ENCODE results near the gene FAM118B.

The FAM118B gene

GRCh38 chr11:126186708-126187529, 24.7 kb upstream of the FAM118B start:
- peak in 1 of 14 donors; percentile 72 for DNase-seq

GRCh38 chr11:126188332-126189108, 23.1 kb upstream of the FAM118B start:
- no peak for DNase-seq

- no peak for DNase-seq
These were observed 22.3 kb upstream of the FAM118B start for GRCh38 chr11:126189109-126189929.

- no peak for DNase-seq
These were observed 20.8 kb upstream of the FAM118B start for GRCh38 chr11:126190792-126191191.

- no peak for DNase-seq
These were observed 20.1 kb upstream of the FAM118B start for GRCh38 chr11:126191379-126192073.

GRCh38 chr11:126192361-126192760, 19.2 kb upstream of the FAM118B start:
- no peak for DNase-seq

GRCh38 chr11:126193038-126193478, 18.5 kb upstream of the FAM118B start:
- DNase-seq: no peak

GRCh38 chr11:126194121-126194543, 17.4 kb upstream of the FAM118B start:
- DNase-seq: peak in 3 of 14 donors; percentile 15 to 45 (median 23)

GRCh38 chr11:126195119-126195518, 16.5 kb upstream of the FAM118B start:
- DNase-seq: no peak

GRCh38 chr11:126197277-126197939, 14.2 kb upstream of the FAM118B start:
- no peak for DNase-seq

GRCh38 chr11:126198648-126199047, 12.9 kb upstream of the FAM118B start:
- no peak for DNase-seq

- peak in 1 of 14 donors; percentile 32 for DNase-seq
These were observed 8.8 kb upstream of the FAM118B start for GRCh38 chr11:126202646-126203359.

GRCh38 chr11:126205359-126205758, 6.2 kb upstream of the FAM118B start:
- DNase-seq: no peak

- DNase-seq: no peak
These were observed 3.7 kb upstream of the FAM118B start for GRCh38 chr11:126207896-126208295.

GRCh38 chr11:126210871-126211235, 729 bp upstream of the FAM118B start:
- DNase-seq: no peak

GRCh38 chr11:126212089-126212660, 593 bp downstream of the FAM118B start:
- no peak for DNase-seq

GRCh38 chr11:126214441-126214840, 2.9 kb downstream of the FAM118B start:
- no peak for DNase-seq

- DNase-seq: no peak
These were observed 3.3 kb downstream of the FAM118B start for GRCh38 chr11:126214841-126215240.

GRCh38 chr11:126216526-126217305, 5.1 kb downstream of the FAM118B start:
- DNase-seq: no peak

- DNase-seq: no peak
These were observed 5.9 kb downstream of the FAM118B start for GRCh38 chr11:126217491-126217890.
